PFSK-1 (cell line): ENCODE results near the gene E2F3.

ENCODE experiments used
- FOXP2 ChIP-seq: optimal IDR thresholded peaks from 2 replicates; pipeline ENCODE3; 2011; ENCODE audit warnings: borderline replicate concordance, control low read depth, inconsistent platforms; ENCODE audit not compliant: insufficient read depth; ENCODE audit errors: extremely low read length, extremely low read depth
- POLR2AphosphoS5 ChIP-seq: IDR thresholded peaks from 2 replicates; pipeline ENCODE4 v1.6.1; 2012; ENCODE audit warnings: low read depth, mild to moderate bottlenecking, control low read depth, low read length, moderate library complexity
- SIN3A ChIP-seq: IDR thresholded peaks from 2 replicates; pipeline ENCODE4 v1.6.1; 2012; ENCODE audit warnings: mild to moderate bottlenecking, low read length, moderate library complexity, borderline replicate concordance; ENCODE audit not compliant: insufficient read depth
- TAF1 ChIP-seq: IDR thresholded peaks from 2 replicates; pipeline ENCODE4 v1.6.1; 2012; ENCODE audit warnings: low read length, control low read depth, borderline replicate concordance; ENCODE audit not compliant: insufficient read depth
- TF ChIP-seq, protein P1 (sequence below), 2 experiments: IDR thresholded peaks; 2 replicates each; pipeline versions ENCODE4 v1.6.1 to v1.8.0; 2011 to 2012; ENCODE audit warnings: low read depth in 2 of 2, low read length in 2 of 2, control low read depth in 1 of 2, inconsistent platforms in 1 of 2, mild to moderate bottlenecking in 1 of 2, moderate library complexity in 1 of 2; ENCODE audit not compliant: insufficient read depth in 1 of 2

DNA sequence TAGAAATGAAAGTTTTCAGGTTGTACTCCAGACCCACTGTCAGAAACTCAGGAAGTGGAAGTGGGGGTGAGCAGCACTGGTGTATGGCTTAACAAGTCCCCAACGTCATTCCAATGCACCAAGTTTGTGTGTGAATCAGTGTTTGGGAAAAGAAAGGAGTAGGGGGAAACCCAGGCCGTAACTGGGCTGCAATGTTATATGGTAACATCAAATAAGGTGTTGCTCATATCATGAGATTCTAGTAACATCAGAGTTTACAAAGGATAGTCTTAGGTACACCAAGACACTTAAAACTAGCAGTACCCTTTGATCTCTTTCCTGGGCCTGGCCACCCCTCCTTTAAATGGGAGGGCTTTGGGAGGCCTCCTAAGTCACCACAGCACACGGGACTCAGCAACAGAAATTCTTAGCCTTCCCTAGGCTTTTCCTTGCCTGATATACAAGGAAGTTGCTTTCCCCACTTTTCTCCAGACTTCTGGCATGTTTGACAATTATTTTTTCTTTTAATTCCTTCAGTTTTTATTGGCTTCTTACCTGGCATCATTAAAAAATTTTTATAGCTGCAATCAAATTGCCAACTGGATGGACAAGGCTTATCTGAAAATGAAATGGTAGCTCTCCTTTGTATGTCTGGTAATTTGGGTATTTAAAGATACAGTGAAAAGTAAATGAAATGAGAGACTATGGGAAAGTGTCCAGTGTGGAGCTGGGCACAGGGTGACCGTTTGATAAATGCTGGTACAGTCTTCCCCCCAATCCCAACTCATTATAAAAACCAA, 15.1 kb downstream of the E2F3 start:
- TF ChIP-seq, protein P1, sequence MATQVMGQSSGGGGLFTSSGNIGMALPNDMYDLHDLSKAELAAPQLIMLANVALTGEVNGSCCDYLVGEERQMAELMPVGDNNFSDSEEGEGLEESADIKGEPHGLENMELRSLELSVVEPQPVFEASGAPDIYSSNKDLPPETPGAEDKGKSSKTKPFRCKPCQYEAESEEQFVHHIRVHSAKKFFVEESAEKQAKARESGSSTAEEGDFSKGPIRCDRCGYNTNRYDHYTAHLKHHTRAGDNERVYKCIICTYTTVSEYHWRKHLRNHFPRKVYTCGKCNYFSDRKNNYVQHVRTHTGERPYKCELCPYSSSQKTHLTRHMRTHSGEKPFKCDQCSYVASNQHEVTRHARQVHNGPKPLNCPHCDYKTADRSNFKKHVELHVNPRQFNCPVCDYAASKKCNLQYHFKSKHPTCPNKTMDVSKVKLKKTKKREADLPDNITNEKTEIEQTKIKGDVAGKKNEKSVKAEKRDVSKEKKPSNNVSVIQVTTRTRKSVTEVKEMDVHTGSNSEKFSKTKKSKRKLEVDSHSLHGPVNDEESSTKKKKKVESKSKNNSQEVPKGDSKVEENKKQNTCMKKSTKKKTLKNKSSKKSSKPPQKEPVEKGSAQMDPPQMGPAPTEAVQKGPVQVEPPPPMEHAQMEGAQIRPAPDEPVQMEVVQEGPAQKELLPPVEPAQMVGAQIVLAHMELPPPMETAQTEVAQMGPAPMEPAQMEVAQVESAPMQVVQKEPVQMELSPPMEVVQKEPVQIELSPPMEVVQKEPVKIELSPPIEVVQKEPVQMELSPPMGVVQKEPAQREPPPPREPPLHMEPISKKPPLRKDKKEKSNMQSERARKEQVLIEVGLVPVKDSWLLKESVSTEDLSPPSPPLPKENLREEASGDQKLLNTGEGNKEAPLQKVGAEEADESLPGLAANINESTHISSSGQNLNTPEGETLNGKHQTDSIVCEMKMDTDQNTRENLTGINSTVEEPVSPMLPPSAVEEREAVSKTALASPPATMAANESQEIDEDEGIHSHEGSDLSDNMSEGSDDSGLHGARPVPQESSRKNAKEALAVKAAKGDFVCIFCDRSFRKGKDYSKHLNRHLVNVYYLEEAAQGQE (IDR thresholded peaks at IDR 0.05; ENCODE audit: insufficient read depth in 1 of 2, low read depth in 2 of 2, low read length in 2 of 2) = no peak
- TF ChIP-seq POLR2AphosphoS5 (no peak), SIN3A (no peak), FOXP2 (no peak), TAF1 (no peak)
